Endothelial cell of hepatic sinusoid (primary cell): ENCODE data around the gene DLX1.
"Not testable (repeated sequence)": the region's sequence is repeated elsewhere in the genome, so short reads cannot be mapped to it uniquely, and the experiment has no call there.

ENCODE experiments used
- in situ Hi-C: cut with HindIII; loops from 2 replicates; pipeline ENCODE4 v1.10.0; 2017; ENCODE audit warnings: low sequenced_read_pairs

Gene DLX1

GRCh38 chr2:172085460-172086159 is at the start of gene DLX1:
Gene DLX1 (plus strand): TSS chr2:172085507. CDS start chr2:172085678, 171 bp downstream.
- in situ Hi-C loops, result no loop called here

- in situ Hi-C loops, result no loop called here
Observed at GRCh38 chr2:172038121-172038520, 47.2 kb upstream of the DLX1 start.

DNA sequence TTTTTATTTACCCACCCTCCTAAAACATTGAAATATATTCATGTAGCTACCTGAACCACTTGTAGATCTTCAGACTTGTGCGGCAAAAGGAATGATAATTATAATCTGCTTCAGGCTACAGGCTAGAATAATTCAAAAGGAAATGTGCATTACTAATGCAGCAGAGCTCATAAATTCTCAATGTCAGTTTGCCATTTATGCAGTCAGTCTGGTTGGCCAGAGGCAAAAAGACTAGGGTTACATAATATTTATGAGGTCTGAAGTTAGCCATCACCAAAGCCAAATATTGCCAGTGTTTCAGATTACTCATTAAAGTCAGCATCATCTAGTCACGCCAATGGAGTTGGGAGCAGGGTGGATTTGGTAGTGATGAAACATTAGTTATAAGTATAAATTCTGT is 46.7 kb upstream of the DLX1 start:
- in situ Hi-C loops, result no loop called here

DNA sequence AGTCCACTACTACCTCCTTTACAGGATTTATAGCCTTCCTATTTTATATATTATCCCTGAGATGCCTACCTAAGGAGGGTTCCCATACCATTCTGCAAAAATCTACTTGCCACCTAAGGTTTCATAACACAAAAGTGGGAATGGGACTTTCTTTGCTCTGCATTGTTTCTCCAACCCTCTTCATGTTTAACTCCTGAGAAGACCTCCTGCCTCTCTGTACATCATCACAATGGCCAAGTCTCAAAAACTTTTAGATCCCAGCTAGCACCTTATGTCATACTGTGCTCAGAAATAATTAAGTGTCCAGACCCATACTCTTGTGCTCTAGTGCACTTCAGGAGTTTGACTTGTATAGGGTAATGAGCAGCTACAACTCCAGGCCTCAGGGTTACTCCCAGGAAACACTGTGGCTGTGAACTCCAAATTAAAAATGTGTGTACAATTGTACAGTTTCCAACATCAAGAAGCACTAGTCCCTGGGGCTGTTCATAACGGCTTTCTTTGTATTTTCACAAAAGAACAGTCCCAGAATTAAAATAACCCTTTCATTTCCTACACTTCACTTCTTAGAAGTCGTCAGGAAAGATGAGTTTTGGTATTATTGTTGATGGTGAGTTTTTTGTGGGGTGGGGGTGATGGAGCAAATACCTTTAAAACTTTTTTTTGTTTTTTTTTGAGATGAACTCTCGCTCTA is 46.1 kb upstream of the DLX1 start:
- in situ Hi-C loops, result no loop called here

- in situ Hi-C loops, result no loop called here
Observed at GRCh38 chr2:172040311-172040710, 45.0 kb upstream of the DLX1 start.

DNA sequence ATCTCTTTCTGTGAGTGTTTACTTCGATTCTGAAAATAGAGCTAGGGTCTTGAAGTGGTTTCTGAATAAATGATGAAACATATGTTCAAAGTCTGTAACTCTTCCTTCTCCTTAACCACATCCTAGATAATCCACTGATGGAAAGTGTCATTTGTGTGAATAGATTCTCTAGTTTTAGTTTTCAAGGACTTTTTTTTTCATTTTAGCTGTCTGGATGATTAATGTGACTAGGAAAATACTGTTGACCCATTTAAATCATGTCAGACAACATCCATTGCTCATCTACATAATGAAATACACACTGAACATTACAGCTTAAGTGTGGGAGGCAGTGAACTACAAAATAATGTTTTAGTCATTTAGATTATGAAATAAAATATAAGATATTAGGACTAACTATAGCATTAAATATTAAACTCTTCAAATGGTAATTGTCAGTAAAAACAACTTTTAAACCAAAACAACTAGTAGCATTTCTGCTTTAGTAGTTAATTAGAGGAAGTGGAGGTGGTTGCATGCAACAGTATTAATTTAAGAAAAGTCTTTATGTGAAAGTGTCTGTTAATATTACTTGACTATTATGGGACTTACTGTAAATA is 39.1 kb upstream of the DLX1 start:
- in situ Hi-C loops, result no loop called here

- in situ Hi-C loops, result no loop called here
Observed at GRCh38 chr2:172046866-172047565, 38.3 kb upstream of the DLX1 start.

- in situ Hi-C loops, result no loop called here
Observed at GRCh38 chr2:172047566-172048507, 37.5 kb upstream of the DLX1 start.

- in situ Hi-C loops, result no loop called here
Observed at GRCh38 chr2:172048508-172049503, 36.5 kb upstream of the DLX1 start.

DNA sequence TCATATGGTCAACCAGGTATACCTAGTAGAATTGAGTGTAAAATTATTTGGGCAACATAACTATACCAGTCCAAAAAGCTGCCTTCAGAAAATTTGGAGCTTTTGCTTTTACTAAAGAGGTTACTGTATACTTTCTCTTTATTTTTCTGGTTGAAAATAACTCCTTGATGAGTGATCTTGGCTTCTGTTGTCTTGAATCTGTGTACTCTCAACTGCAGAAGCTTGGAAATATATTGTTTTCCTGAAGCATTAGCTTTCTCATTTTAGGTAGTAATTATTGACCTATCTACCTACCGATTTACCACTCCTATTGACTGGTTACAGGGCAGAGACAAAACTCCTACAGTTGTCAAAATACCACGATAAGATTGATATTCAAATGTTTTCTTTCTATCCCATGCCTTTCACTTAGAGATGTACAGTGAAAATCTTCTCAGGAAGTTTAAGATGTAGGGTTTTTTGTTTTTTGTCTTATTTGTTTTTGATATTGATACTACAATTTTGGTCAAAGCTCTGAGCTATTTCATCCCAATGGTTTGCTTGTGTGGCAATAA is 35.7 kb upstream of the DLX1 start:
- in situ Hi-C loops, result no loop called here

DNA sequence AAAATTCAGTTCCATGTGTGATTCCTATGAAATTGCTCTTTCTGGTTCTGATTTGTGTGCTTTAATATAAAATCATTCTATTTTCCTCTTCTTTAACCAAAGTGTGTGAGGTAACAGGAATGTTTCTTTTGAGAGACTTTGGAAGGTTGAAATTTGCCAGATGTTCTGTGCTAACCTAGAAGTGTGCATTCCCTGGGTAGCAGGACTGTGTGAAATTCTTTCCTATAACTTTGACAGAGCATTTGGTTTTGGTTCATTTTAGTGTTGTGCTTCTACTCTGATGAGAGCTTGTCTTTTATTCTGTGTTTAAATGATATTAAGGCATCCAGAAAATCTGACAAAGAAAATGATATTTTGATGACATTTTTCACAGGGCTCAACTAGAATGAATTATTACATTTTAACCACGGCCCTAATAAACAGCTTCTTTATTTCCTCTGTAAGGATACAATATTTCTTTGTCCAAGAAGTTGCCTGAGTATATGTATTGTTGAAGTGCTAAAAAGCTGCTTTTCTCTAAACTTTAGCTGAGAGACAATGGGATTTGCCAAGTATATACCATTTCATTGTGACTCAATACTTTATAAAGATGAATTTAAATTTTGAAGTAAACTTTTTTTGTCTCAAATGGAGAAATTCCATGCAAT is 34.7 kb upstream of the DLX1 start:
- in situ Hi-C loops, result no loop called here

DNA sequence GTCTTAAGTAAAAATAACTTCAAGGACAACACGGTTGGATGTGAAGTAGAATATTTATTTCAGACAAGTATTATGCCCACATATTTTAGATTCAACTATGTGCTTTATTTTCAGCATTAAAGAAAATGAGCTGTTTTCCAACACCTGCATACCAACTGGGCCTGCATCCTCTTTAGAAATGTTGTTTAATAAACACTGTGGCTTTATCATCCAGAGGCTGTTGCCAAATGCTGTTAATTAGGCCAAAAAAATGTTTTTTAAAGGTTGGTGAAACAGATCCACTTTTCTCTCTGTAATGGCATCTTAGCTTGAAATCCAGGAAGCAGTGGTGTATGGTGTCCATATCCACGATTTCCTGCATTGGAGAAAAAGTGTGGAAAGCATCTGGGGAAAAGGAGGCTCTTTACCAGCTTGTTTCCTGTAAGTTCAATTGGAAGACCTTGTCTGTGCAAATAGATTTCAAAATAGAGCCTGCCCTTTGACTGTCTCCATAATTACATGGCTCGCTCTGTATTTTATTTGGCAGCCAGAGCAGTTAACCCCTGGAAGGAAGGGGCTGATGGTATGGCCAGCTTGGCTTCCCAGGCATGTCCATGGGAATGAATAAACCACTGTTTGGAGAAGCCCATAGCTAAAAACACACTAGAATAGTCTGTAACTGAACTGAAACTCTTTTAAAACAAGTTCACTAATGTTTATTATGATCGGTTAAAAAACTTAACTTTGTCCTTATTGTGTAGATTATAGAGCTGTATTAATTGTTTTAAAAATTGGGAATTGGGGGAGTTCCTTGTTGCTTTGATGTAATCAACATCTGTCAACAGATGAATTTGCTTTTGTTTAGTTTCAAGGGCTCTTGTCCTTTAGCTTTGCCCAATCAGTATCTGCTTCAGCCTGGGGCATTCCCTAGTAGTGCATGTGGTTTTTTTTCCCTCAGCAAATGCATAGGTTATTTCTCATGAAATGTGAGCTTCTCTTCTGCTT is 33.0 kb upstream of the DLX1 start:
- in situ Hi-C loops, result no loop called here

DNA sequence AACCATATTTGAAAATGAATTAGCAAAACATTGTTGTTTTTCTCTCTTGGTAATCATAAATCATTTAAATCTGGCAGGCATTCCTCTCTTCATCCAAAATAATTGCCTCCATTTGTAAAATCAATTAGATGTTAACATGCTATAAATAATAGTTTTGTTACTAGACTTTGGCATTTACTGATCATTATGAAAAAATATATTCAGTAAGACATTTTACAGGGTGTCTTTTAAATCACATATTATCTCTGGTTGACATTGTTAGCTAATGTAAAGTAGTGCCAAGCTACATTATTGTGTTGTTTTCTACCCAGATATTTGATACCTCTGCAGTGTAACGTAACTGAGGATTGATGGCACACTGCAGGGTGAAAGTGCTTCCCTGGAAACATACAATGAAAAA is 31.8 kb upstream of the DLX1 start:
- in situ Hi-C loops, result no loop called here

DNA sequence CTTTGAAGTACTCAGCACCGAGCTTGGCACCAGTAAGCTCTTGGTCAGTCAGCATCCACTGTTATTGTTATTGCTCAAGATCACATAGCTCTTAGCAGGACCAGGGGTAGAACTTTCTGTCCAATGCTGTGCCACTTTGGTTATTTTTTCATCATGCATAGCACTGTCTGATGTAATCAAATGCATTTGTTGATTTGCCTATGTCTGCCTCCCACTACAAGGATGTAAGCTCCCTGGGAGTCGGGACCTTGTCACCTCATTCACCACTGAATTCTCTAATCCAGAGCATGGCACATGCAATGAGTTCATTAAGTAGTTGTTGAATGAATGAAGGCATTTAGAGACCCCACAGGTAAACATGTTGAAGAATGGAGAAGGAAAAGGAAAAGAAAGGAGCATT is 29.0 kb upstream of the DLX1 start:
- in situ Hi-C loops, result no loop called here

DNA sequence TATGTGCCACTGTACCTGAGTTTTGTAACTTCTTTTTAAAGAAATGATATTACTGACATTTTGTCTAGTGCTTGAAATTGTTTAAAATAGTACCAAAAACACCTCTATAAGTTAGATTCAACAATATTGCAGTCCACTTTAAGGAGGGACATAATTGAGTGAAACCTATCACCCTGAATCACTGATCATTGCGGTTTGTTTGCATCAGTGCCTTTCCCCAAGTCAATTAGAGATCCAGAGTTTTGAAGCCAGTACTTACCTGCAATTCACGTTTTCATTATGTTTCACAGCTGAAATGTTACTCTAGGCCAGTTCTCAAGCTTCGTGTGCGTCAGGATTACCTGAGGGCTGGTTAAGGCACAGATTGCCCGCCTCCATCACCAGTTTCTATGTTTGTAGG is 26.6 kb upstream of the DLX1 start:
- in situ Hi-C loops, result no loop called here

GRCh38 chr2:172060118-172060517 is 25.2 kb upstream of the DLX1 start:
- in situ Hi-C loops, result not testable (repeated sequence)

- in situ Hi-C loops, result no loop called here
Observed at GRCh38 chr2:172062402-172063004, 22.8 kb upstream of the DLX1 start.
